ENCODE data around the gene GIPR.
"Not testable (repeated sequence)": the region's sequence is repeated elsewhere in the genome, so short reads cannot be mapped to it uniquely, and the experiment has no call there.

The GIPR gene

DNA sequence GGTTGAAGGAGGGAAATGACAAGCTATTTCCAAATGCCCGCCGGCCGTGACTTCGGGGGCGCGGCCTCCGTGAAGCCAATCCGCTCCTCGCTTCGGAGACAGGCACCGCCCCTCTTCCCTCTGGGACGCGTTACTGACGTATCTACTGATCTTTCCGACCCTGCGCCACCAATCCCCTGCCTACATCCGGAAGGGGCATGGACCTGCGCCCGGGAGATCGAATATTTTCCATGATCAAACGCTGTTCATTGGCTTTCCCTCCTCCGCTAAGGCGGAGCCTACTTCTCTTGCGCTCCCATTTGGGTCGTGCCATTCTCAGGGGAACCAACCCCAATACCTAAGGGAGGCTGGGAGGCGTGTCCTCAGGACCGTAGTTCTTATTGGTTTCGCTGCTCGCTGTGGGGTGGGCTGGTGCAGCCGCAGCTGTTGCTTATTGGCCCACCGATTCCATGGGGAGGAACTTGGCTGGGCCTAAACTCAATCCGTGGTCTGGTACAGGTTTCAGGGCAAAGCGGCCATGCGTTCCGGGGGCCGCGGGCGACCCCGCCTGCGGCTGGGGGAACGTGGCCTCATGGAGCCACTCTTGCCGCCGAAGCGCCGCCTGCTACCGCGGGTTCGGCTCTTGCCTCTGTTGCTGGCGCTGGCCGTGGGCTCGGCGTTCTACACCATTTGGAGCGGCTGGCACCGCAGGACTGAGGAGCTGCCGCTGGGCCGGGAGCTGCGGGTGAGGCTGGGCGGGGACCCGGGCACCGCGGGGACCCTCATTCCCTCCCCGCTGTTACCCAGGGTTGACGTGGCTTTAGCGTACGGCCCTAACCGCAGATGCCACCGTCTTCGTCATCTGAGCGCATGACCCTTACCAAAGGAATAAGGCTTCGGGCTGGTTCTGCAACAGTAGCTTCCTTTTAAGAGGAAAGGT, 24.4 kb downstream of the GIPR start, which contains the start of gene QPCTL:
Gene QPCTL, plus strand, starts transcription at position 480 of the 919 bp plus-strand sequence. Its CDS starts 38 bp downstream, at position 518.
- DNase-seq, result peak; percentile 100

DNA sequence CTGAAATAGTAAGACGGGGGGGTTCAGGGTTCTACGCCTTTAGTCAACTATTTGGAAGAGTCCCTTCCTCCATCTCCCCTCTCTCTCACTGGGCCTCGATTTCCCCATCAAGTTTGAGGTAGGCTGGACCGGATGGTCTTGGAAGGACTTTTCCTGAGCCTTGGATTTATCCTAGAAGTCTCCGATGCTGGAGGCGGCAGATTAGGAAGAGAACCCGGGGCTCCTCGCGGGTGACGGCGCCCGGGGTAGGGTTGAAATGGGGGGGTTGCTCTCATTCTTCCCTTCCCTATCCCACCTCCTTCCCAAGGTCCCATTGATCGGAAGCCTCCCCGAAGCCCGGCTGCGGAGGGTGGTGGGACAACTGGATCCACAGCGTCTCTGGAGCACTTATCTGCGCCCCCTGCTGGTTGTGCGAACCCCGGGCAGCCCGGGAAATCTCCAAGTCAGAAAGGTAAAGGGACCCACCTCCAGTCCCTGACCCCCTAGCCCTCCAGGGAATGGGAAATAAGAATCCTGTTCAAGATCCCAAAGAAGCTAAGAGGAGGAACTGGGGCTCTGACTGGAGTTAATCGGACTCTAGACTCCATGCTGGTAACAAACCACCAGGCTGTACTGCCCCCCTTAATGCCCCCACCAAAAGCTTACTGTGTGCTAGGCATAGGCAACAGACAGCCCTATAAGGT, 25.2 kb downstream of the GIPR start:
- peak; percentile 77 for DNase-seq

- DNase-seq, result no peak
These were observed 33.7 kb downstream of the GIPR start for GRCh38 chr19:45701676-45702075.

- DNase-seq, result no peak
These were observed 37.1 kb downstream of the GIPR start for GRCh38 chr19:45705115-45705514.

DNA sequence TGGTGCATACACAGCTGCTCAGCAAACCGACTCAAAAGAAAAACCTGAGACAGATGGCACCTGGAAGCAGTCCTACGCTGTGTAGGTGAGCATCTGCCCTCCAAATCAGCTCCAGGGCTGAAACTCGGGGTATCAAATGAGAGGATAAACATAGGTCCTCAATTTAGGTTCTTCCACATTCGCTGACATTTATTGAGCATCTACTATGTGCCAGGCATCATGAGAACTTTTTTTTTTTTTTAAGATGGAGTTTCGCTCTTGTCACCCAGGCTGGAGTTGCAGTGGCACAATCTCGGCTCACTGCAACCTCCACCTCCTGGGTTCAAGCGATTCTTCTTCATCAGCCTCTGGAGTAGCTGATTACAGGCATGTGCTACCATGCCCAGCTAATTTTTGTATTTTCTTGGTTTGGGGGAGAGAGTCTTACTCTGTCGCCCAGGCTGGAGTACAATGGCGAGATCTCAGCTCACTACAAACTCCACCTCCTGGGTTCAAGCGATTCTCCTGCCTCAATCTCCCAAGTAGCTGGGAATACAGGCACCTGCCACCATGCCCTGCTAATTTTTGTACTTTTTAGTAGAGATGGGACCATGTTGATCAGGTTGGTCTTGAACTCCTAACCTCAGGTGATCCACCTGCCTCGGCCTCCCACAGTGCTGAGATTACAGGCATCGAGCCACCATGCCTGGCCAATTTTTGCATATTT, 37.8 kb downstream of the GIPR start:
- DNase-seq, result no peak

DNA sequence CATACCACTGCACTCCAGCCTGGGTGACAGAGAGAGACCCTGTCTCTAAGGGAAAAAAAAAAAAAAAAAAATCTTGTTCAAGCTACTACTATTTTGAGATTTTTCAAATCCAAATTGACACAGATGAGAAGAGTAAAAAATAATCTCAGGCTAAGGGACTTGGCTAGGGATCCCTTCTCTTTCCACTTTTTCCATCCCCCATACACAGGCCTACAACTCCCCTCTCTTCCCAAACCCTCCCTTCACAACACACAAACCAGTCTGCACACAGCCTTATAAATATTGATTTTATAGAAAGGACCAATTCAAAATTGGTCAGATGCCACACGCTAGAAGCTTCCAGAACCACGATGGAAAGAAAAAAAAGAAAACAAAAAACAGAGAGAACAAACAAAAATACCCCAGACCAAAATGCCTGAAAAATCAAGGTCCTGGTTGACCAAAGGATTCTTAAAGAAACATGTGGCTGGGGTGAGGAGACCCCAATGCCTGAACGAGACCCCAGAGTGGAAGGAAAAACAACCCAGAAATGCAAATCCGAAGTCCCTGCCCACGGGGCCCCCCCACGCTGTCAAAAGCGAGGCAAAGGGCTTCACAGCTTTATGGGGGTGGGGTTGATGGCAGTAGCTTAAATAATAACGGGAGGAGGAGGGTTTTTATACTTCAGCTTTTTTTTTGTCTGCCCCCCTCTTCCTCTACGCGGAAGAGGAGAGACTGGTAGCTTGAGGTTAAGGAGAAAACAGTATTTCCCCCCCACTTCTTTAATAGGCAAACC, 42.5 kb downstream of the GIPR start:
- no peak for DNase-seq

- DNase-seq, result no peak
These were observed 44.1 kb downstream of the GIPR start for GRCh38 chr19:45711851-45712698.

- no peak for DNase-seq
These were observed 44.7 kb downstream of the GIPR start for GRCh38 chr19:45712699-45713067.

GRCh38 chr19:45713141-45713540, 45.1 kb downstream of the GIPR start:
- no peak for DNase-seq

DNA sequence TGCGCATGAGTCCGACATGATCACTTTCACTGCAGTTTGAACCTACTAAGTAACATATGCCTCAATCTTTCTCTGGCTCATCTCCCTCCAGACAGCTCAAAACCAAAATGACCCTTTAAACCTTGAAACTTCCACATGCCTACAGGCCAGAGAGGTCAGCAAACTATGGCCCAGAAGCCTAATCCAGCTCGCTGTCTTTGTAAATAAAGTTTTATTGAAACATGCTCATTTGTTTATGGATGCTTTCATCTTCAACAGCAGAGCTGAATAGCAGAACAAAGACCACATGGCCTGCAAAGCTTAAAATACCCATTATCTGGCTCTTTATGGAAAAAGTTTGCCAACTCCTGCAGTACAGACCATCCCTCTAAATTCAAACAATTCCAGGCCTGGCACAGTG, 47.1 kb downstream of the GIPR start:
- DNase-seq, result no peak

DNA sequence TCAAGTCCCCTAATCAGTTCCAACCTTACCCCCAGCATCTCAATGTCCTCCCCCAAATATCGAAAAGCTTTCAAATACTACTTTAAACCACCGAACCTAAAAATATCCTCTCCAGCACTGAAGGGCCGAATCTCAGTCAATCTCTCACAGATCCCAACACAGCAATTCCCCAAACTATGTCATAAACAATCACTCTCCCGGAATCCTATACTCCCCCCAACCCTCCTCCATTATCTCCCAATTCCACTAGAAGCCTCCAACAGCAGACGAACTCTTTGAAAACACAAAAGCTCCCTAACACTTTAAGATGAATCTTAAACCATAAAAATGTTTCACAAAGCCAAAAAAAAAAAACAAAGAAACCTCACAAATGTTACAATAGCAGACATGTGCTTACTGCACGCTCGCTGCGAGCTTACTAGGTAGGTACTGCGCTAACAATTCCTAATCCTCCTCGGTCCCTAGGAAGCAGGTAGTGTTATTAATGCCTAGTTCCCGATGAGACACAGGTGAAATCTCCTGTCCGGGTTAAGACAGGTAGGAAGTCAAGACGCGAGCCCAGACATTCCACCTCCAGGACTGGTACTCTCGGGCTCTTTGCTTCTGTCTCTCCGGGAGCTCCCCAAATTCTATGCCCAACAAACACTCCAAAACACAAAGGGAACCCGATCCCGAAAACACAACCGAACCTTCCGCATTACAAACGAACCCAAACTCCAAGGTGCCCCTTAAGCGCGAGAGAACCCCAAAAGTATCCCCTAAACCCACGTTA, 48.5 kb downstream of the GIPR start:
- DNase-seq, result peak; percentile 48

DNA sequence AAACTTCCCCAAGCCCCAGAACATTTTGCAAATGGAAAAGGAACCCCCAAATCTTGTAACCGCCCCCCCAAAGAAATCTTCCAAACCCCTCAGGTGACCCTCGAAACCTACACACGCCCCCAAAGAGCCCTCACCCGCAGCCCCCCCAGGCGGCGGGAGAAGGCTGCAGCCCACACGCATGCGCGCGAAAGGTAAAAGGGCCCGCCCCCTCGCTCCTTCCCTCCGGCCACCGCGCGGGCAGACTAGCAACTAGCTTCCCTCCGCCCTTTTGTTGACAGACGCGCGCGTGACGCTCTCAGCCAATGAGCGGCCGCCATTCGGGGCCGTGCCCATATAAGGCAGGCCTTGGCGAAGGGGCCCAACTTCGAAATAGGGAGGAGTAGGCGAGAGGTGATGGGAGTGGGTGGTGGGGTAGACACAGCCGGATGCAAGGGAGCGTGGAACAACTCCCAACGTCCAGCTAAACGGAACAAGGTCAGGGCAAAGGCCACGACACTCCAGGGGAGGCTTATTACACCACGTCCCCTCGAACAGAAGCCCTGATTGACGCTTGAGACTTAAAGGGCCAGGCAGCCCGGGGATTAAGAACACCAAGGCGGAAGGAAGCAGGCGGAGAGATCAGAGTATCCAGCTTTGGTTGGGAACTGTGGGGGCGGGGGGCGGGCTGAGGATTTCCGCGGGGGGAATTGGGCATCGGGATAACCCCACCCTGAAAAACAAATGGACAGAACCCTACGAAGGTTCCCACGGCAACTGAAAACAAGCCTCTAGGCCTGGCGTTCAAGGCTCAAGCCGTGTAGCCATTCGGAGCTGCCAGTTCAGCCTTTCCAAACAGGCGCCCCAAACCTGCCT, 49.3 kb downstream of the GIPR start:
- peak; percentile 100 for DNase-seq

GRCh38 chr19:45717983-45718650, 50.1 kb downstream of the GIPR start:
- no peak for DNase-seq

- DNase-seq, result not testable (repeated sequence)
These were observed 52.0 kb downstream of the GIPR start for GRCh38 chr19:45720065-45720464.

- not testable (repeated sequence) for DNase-seq
These were observed 60.7 kb downstream of the GIPR start for GRCh38 chr19:45728683-45729082.

DNA sequence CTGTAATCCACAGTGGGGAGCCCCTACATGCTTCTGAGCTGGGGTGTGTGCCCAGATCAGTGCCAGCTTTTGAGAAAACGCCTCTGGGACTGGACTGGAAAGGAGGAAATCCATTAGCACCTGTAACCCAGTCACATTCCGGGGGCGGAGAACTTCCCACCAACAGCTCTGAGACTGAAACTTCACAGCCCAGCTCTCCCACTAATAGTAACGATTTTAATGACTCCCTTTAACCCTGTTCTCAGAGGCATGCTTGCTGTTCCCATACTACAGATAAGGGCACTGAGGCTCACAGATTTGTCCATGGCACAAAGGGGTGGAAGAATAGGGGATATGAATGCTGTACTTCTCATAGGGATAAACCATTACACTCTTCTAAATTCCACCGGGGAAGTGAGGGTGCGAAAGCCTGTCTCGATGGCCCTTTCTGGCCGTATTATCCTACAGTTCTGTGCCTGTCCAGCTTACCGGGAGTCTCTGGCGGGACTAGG, 61.8 kb downstream of the GIPR start:
- DNase-seq, result no peak

GRCh38 chr19:45730368-45731288, 62.6 kb downstream of the GIPR start, which contains the start of gene FBXO46:
FBXO46 (minus strand) TSS chr19:45730896; CDS start chr19:45713495, 17,401 bp downstream.
- peak; percentile 100 for DNase-seq

Measured in NCI-H146 (cell line).